HepG2 (cell line): ENCODE data around the gene CDHR3. TPM values are rescaled to one million over a fixed set of nuclear protein-coding genes. Genes with fewer than 3 reads are reported as not detected.
A peak's percentile ranks its signal among the peaks of the same experiment; 100 is the strongest.

Source experiments
- ATAC-seq: fragments of 200-7000 bp; cut with Tn5 transposase; 3 replicates; pipeline ENCODE4 v1.9.1; 2020; ENCODE audit warnings: mild to moderate bottlenecking, moderate library complexity
- BruUV-seq: library from RNA; stranded (reverse); fragments of 400-500 nt; replicated peaks from 2 replicates; lab custom pipeline; 2021; lab: Mats Ljungman, UMichigan
- CTCF ChIA-PET: fragments of 300-600 bp; formaldehyde crosslinking; extraction: SDS; loops from one replicate; lab custom pipeline; 2021; ENCODE audit warnings: low total read pairs, inconsistent platforms, low intra/inter-chr PET ratio; lab: Yijun Ruan, JAX
- POLR2A ChIA-PET: fragments of 350-600 bp; sonication (Branson Sonifier 250); formaldehyde crosslinking; loops from one replicate; lab custom pipeline; 2020; ENCODE audit warnings: antibody characterized with exemption, inconsistent platforms; lab: Yijun Ruan, JAX
- DNase-seq: peaks from one replicate; pipeline ENCODE4 v3.0.0-alpha.2; 2015; ENCODE audit warnings: low spot score
- FAIRE-seq: peaks from 3 replicates; lab custom pipeline; 2011; peaks lifted over from hg19 to GRCh38; lab: Jason Lieb, UNC
- H2AFZ ChIP-seq: one replicate; pipeline ENCODE4 v1.6.1; 2011; ENCODE audit warnings: low read length, inconsistent platforms
- H3K27ac ChIP-seq: fragments of 300-600 bp; 3 replicates; pipeline ENCODE4 v1.8.0; 2011; ENCODE audit warnings: mixed run types, mild to moderate bottlenecking, mixed read lengths, low read length, inconsistent platforms; ENCODE audit not compliant: insufficient read depth; ENCODE audit errors: extremely low read length
- H3K27me3 ChIP-seq, 2 experiments: fragments of 200-600 bp in 1 of 2; 2 replicates in 1 of 2; 3 replicates in 1 of 2; pipeline versions ENCODE4 v1.6.0 to v1.8.0; 2011; ENCODE audit warnings: low read length in 2 of 2, mild to moderate bottlenecking in 2 of 2, moderate library complexity in 2 of 2, inconsistent platforms in 1 of 2; ENCODE audit not compliant: insufficient read depth in 2 of 2, control insufficient read depth in 1 of 2
- H3K36me3 ChIP-seq, 2 experiments: fragments of 200-600 bp in 1 of 2; replicated peaks in 1 of 2; 2 replicates in 1 of 2; 3 replicates in 1 of 2; pipeline versions ENCODE4 v1.5.1 to v1.8.0; 2011; ENCODE audit warnings: low read length in 2 of 2, inconsistent platforms in 1 of 2; ENCODE audit not compliant: insufficient read depth in 2 of 2, control insufficient read depth in 1 of 2
- H3K4me1 ChIP-seq: 2 replicates; pipeline ENCODE4 v1.5.1; 2012; ENCODE audit warnings: low read length, inconsistent platforms; ENCODE audit not compliant: insufficient read depth
- H3K4me2 ChIP-seq: 2 replicates; pipeline ENCODE4 v1.6.0; 2011; ENCODE audit warnings: low read depth, low read length, inconsistent platforms
- H3K4me3 ChIP-seq, 3 experiments: fragments of 200-600 bp in 1 of 3; sonication (generic), shearing (Covaris generic) in 1 of 3; replicated peaks in 1 of 3; 2 replicates each; pipeline ENCODE4 v1.5.1; 2011 to 2016; ENCODE audit warnings: low read length in 3 of 3, inconsistent platforms in 2 of 3, low read depth in 2 of 3, mild to moderate bottlenecking in 2 of 3, control low read depth in 1 of 3, mixed read lengths in 1 of 3; ENCODE audit not compliant: insufficient read depth in 1 of 3
- H3K79me2 ChIP-seq: one replicate; pipeline ENCODE4 v1.6.1; 2011; ENCODE audit warnings: low read length, inconsistent platforms; ENCODE audit not compliant: insufficient read depth
- H3K9ac ChIP-seq: 2 replicates; pipeline ENCODE4 v1.6.0; 2011; ENCODE audit warnings: mild to moderate bottlenecking, low read depth, low read length, inconsistent platforms; ENCODE audit not compliant: insufficient read depth
- H3K9me3 ChIP-seq: 2 replicates; pipeline ENCODE4 v1.5.1; 2012; ENCODE audit warnings: mild to moderate bottlenecking, low read length
- H4K20me1 ChIP-seq: 2 replicates; pipeline ENCODE4 v1.6.0; 2011; ENCODE audit warnings: inconsistent platforms, mild to moderate bottlenecking, low read length, moderate library complexity; ENCODE audit not compliant: insufficient read depth
- CENPT ChIP-seq: sonication (generic); formaldehyde crosslinking; IDR thresholded peaks from 2 replicates; pipeline ENCODE4 v1.8.0; 2022; ENCODE audit warnings: low read depth, mild to moderate bottlenecking, moderate library complexity, missing genetic modification reagents
- FOXO1 ChIP-seq: sonication (generic); formaldehyde crosslinking; IDR thresholded peaks from 2 replicates; pipeline ENCODE4 v1.4.0; 2020; ENCODE audit warnings: missing genetic modification reagents
- FOXP1 ChIP-seq, 2 experiments: fragments of 450-650 bp in 1 of 2; IDR thresholded peaks; 2 replicates each; pipeline ENCODE4 v1.6.1; 2017 to 2018; ENCODE audit warnings: antibody characterized with exemption in 1 of 2
- GATAD2A ChIP-seq: IDR thresholded peaks from 2 replicates; pipeline ENCODE4 v1.6.1; 2016
- HDAC6 ChIP-seq: fragments of 200-600 bp; sonication (generic); IDR thresholded peaks from 2 replicates; pipeline ENCODE4 v1.7.0; 2017; ENCODE audit warnings: mild to moderate bottlenecking, antibody characterized with exemption, low read length, low read depth
- ISX ChIP-seq: sonication (generic); formaldehyde crosslinking; conservative IDR thresholded peaks from 2 replicates; pipeline ENCODE4 v1.5.0; 2020; ENCODE audit warnings: missing genetic modification reagents
- JARID2 ChIP-seq: sonication (generic); formaldehyde crosslinking; IDR thresholded peaks from 2 replicates; pipeline ENCODE4 v1.8.1; 2023; ENCODE audit warnings: missing genetic modification reagents, inconsistent platforms; ENCODE audit not compliant: insufficient replicate concordance
- PAWR ChIP-seq: sonication (generic); formaldehyde crosslinking; IDR thresholded peaks from 2 replicates; pipeline ENCODE4 v1.4.0; 2020; ENCODE audit warnings: missing genetic modification reagents, mild to moderate bottlenecking, borderline replicate concordance
- POLR2AphosphoS5 ChIP-seq: IDR thresholded peaks from 2 replicates; pipeline ENCODE4 v1.6.1; 2012; ENCODE audit warnings: low read depth, low read length
- SNAI1 ChIP-seq: sonication (generic); formaldehyde crosslinking; IDR thresholded peaks from 2 replicates; pipeline ENCODE4 v1.5.0; 2020; ENCODE audit warnings: mild to moderate bottlenecking, missing genetic modification reagents, borderline replicate concordance
- TBX3 ChIP-seq: fragments of 450-650 bp; IDR thresholded peaks from 2 replicates; pipeline ENCODE4 v1.6.1; 2017; ENCODE audit warnings: antibody characterized with exemption, mild to moderate bottlenecking, inconsistent platforms, borderline replicate concordance
- ZEB1 ChIP-seq: IDR thresholded peaks from 2 replicates; pipeline ENCODE4 v1.6.1; 2012; ENCODE audit warnings: mild to moderate bottlenecking, low read depth, inconsistent platforms; ENCODE audit not compliant: insufficient replicate concordance
- ZNF121 ChIP-seq: sonication (generic); formaldehyde crosslinking; IDR thresholded peaks from 2 replicates; pipeline ENCODE4 v1.5.0; 2020; ENCODE audit warnings: mild to moderate bottlenecking, missing genetic modification reagents
- ZNF343 ChIP-seq: sonication (generic); formaldehyde crosslinking; IDR thresholded peaks from 2 replicates; pipeline ENCODE4 v1.4.0; 2020; ENCODE audit warnings: mild to moderate bottlenecking, missing genetic modification reagents
- ZNF546 ChIP-seq: sonication (generic); formaldehyde crosslinking; conservative IDR thresholded peaks from 2 replicates; pipeline ENCODE4 v1.8.1; 2023; ENCODE audit warnings: mild to moderate bottlenecking, missing genetic modification reagents
- ZNF891 ChIP-seq: sonication (generic); formaldehyde crosslinking; IDR thresholded peaks from 2 replicates; pipeline ENCODE4 v1.5.0; 2020; ENCODE audit warnings: mild to moderate bottlenecking, missing genetic modification reagents
- WGBS: methylation state at CpG from one replicate; pipeline ENCODE4 v1.1.6; 2017; ENCODE audit warnings: low lambda C conversion rate; 5-methylcytosine and 5-hydroxymethylcytosine counted together
- in situ Hi-C: cut with HindIII; loops from 2 replicates; pipeline ENCODE4 v1.10.0; 2017; ENCODE audit warnings: low pct_unique_long_range_greater_than_20kb; ENCODE audit not compliant: extremely low pct_ligation_motif_present
- intact Hi-C: fragments of 100-400 bp; cut with micrococcal nuclease; formaldehyde crosslinking; loops from one replicate; pipeline ENCODE4 v1.10.0; 2022; ENCODE audit not compliant: unreplicated experiment
- polyA plus RNA-seq, 8 experiments: library from polyadenylated mRNA; depleted of rRNA in 3 of 8; stranded (reverse) in 7 of 8; unstranded in 1 of 8; fragments of >200 nt; fragmentation: Illumina TruSeq in 4 of 8; extraction: Trizol in 4 of 8; gene quantifications; 2 replicates each; pipeline versions ENCODE4 v1.2.1 to v1.2.3, GENCODE V29; 2011 to 2016; ENCODE audit warnings: low read depth in 4 of 8, missing spikeins in 1 of 8, mixed read lengths in 1 of 8; ENCODE audit not compliant: insufficient read depth in 1 of 8
- total RNA-seq, 5 experiments: library from RNA; depleted of rRNA; stranded (reverse); fragments of >200 nt; fragmentation: Illumina TruSeq; extraction: Trizol; gene quantifications; 2 replicates each; pipeline ENCODE4 v1.2.3, GENCODE V29; 2016; ENCODE audit warnings: low read depth in 1 of 5
- TF ChIP-seq, protein P1 (sequence below): sonication (generic); formaldehyde crosslinking; IDR thresholded peaks from 2 replicates; pipeline ENCODE4 v1.9.0; 2021; ENCODE audit warnings: mild to moderate bottlenecking, missing genetic modification reagents

Gene CDHR3
- total and polyA plus RNA-seq, 2 of the 13 experiments (the other 11 are each of a cell fraction or from before 2014, with no cell fraction given) = 6.5 to 11.8 TPM

DNA sequence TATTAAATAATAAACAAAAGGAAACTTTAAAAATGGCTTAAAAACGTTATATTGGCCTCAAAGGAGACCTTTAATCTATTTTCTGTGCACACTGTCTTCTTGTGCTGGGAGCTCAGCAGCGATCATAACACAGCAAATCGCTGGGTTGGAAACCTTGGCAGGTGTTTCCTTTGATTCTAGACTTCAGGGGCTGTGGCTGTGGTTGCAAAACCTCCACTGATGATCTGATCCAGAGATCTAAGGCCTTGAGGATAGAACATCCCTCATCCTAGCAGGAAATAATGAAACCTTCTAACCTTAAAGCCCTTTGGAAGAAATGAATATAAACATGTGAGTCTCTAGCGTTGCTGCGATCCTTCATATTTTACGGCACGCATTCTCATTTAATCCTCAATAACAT, 29.8 kb downstream of the CDHR3 start (continued):
- TF ChIP-seq ZNF343 (CRISPR knock-in tag) = no peak
- TF ChIP-seq SNAI1 (CRISPR knock-in tag) = no peak
- TF ChIP-seq PAWR (CRISPR knock-in tag) = no peak
- no peak for TF ChIP-seq JARID2 (CRISPR knock-in tag)
- no peak for TF ChIP-seq ZNF546 (CRISPR knock-in tag)
- TF ChIP-seq TBX3 = no peak

DNA sequence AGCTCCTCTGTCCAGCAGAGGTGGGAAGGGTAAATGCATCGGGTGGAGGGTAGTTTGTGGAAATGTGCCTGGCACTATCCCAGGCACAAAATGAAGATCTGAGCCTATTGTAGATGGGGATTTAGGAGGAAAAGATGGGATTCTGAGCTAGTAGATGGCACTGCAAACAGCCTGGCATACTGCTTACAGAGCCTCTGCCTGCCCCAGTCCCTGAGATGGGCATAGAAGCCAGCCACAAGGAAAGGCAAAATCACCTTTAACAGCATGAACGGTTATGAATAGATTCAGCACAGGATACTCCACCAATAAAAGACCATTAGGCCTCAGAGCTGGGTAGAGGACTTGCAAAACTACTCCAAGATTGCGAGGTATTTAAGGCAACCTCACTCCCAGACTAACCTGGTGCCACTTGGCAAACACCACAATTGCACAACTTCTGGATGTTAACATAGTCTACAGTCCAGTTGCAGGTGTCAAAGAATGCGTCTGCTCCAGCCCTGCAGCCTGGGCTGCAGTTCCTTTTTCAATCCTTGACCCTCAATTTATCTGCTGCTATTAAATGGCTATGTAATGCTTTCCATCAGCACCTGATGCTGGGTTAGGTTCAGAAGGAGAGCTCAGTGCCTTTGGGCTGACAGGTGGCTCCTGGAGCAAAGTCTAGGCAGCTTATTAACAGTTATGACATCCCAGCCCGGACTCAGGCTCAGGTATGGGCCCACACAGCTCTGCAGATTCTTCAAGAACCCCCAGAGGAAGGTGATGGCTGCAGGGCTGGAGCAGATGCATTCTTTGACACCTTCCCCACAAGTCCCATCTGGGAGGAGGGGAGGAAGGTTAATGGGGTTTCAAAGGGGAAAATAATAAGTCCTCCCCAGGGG, 34.0 kb downstream of the CDHR3 start:
- ChIA-PET CTCF (no interaction called here), POLR2A (no interaction called here)
- in situ Hi-C loops (no loop called here), intact Hi-C loops (no loop called here)
- no TSS peak for BruUV-seq
- H3K9ac ChIP-seq = no peak overlapping the region
- no peaks in the 10 kb centered on the region for H3K9me3 ChIP-seq
- H3K4me3 ChIP-seq = no peak overlapping the region
- H3K27me3 ChIP-seq = no peaks in the 10 kb centered on the region; a peak in 1 of 5 replicates
- H3K27ac ChIP-seq = no peak overlapping the region
- WGBS = 22% methylated on average over 5 of the region's 5 CpGs
- DNase-seq (peak; percentile 74), ATAC-seq (peak; percentile 97), FAIRE-seq (peak; percentile 88)
- H2AFZ ChIP-seq = no peak overlapping the region
- H3K4me1 ChIP-seq = peaks cover 29% of the 10 kb centered on the region
- H3K4me2 ChIP-seq = no peak overlapping the region
- H3K36me3 ChIP-seq = no peaks in the 10 kb centered on the region
- no peaks in the 10 kb centered on the region for H3K79me2 ChIP-seq
- H4K20me1 ChIP-seq = no peaks in the 10 kb centered on the region
- peak; percentile 64; the same call in 1 of the 2 replicates for TF ChIP-seq GATAD2A
- no peak for TF ChIP-seq HDAC6
- peak; percentile 81; the same call in 1 of the 2 replicates for TF ChIP-seq TBX3
- TF ChIP-seq, protein P1, sequence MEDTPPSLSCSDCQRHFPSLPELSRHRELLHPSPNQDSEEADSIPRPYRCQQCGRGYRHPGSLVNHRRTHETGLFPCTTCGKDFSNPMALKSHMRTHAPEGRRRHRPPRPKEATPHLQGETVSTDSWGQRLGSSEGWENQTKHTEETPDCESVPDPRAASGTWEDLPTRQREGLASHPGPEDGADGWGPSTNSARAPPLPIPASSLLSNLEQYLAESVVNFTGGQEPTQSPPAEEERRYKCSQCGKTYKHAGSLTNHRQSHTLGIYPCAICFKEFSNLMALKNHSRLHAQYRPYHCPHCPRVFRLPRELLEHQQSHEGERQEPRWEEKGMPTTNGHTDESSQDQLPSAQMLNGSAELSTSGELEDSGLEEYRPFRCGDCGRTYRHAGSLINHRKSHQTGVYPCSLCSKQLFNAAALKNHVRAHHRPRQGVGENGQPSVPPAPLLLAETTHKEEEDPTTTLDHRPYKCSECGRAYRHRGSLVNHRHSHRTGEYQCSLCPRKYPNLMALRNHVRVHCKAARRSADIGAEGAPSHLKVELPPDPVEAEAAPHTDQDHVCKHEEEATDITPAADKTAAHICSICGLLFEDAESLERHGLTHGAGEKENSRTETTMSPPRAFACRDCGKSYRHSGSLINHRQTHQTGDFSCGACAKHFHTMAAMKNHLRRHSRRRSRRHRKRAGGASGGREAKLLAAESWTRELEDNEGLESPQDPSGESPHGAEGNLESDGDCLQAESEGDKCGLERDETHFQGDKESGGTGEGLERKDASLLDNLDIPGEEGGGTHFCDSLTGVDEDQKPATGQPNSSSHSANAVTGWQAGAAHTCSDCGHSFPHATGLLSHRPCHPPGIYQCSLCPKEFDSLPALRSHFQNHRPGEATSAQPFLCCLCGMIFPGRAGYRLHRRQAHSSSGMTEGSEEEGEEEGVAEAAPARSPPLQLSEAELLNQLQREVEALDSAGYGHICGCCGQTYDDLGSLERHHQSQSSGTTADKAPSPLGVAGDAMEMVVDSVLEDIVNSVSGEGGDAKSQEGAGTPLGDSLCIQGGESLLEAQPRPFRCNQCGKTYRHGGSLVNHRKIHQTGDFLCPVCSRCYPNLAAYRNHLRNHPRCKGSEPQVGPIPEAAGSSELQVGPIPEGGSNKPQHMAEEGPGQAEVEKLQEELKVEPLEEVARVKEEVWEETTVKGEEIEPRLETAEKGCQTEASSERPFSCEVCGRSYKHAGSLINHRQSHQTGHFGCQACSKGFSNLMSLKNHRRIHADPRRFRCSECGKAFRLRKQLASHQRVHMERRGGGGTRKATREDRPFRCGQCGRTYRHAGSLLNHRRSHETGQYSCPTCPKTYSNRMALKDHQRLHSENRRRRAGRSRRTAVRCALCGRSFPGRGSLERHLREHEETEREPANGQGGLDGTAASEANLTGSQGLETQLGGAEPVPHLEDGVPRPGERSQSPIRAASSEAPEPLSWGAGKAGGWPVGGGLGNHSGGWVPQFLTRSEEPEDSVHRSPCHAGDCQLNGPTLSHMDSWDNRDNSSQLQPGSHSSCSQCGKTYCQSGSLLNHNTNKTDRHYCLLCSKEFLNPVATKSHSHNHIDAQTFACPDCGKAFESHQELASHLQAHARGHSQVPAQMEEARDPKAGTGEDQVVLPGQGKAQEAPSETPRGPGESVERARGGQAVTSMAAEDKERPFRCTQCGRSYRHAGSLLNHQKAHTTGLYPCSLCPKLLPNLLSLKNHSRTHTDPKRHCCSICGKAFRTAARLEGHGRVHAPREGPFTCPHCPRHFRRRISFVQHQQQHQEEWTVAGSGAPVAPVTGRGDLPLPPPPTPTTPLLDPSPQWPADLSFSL = 0 out of 2 replicates have a peak, but pooled peaks have one; percentile 20
- TF ChIP-seq FOXO1 (CRISPR knock-in tag) = peak; percentile 40; the same call in 1 of the 2 replicates
- TF ChIP-seq ISX (CRISPR knock-in tag) = no peak
- TF ChIP-seq FOXP1 (IDR thresholded peaks at IDR 0.05) = no peak
- TF ChIP-seq FOXP1 (CRISPR knock-in tag; IDR thresholded peaks at IDR 0.05) = peak; percentile 9; the same call in 1 of the 2 replicates
- no peak for TF ChIP-seq CENPT (CRISPR knock-in tag)
- no peak for TF ChIP-seq ZNF891
- no peak for TF ChIP-seq ZNF121 (CRISPR knock-in tag)
- no peak for TF ChIP-seq POLR2AphosphoS5
- peak; percentile 23 for TF ChIP-seq ZEB1
- TF ChIP-seq PAWR (CRISPR knock-in tag) = no peak
